ENCODE results near the gene ERBB4.

DNA sequence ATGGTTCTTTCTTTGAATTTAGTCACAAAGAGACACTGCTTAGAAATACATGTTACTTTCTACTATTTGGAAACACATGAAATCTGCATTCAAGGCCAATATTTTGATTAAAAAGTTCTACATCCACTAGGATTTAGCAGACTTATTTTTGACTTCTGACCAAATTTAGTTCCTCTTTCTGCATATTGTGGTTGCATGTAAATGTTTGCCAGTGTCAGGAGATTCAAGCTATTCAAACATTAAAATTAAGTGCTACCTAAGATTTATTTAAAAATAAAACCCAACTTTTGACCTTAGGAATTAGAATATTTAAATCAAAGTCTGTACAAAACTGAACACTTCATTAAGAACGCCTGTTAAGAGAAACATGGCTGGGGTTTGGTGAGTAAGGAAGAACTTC is 1091.1 kb downstream of the ERBB4 start:
- TF ChIP-seq GATA2 (IDR thresholded peaks at IDR 0.05; ENCODE audit: low read depth, low read length) (no peak), GATA3 (IDR thresholded peaks at IDR 0.05; ENCODE audit: low read depth, low read length) (no peak)

Measured in SH-SY5Y (cell line).